C4-2B (cell line): ENCODE results near the gene AP3S2.

ENCODE experiments used
- ZFX ChIP-seq: fragments of 450-650 bp; IDR thresholded peaks from 2 replicates; pipeline ENCODE4 v1.6.1; 2017
- TF ChIP-seq, protein P1 (sequence below): fragments of 450-650 bp; conservative IDR thresholded peaks from 2 replicates; pipeline ENCODE4 v1.5.1; 2017; ENCODE audit warnings: mild to moderate bottlenecking

DNA sequence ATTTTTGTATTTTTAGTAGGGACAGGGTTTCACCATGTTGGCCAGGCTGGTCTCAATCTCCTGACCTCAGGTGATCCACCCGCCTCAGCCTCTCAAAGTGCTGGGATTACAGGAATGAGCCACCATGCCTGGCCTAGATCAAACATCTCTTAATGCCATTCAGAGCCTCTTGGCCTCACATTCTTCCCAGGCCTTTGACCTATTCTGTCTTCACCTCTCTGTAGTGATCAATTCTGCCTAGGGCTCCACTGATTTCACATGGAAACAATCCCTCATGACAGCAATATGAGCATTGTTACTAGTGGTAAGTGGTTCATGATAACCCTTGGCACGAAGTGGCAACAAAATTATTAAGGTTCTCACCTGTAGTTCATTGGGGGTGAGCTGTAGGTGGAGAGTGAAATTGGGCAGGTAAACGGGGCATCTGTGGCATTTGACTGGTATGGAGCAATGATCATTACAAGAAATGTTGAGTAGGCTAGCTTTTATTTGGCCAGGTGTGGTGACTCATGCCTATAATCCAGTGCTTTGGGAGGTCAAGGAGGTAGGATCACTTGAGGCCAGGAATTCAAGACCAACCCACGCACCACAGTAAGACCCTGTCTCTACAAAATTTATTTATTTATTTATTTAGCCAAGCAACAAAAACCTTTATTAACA is 23.8 kb upstream of the AP3S2 start:
- TF ChIP-seq, protein P1, sequence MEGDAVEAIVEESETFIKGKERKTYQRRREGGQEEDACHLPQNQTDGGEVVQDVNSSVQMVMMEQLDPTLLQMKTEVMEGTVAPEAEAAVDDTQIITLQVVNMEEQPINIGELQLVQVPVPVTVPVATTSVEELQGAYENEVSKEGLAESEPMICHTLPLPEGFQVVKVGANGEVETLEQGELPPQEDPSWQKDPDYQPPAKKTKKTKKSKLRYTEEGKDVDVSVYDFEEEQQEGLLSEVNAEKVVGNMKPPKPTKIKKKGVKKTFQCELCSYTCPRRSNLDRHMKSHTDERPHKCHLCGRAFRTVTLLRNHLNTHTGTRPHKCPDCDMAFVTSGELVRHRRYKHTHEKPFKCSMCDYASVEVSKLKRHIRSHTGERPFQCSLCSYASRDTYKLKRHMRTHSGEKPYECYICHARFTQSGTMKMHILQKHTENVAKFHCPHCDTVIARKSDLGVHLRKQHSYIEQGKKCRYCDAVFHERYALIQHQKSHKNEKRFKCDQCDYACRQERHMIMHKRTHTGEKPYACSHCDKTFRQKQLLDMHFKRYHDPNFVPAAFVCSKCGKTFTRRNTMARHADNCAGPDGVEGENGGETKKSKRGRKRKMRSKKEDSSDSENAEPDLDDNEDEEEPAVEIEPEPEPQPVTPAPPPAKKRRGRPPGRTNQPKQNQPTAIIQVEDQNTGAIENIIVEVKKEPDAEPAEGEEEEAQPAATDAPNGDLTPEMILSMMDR: no peak
- no peak for TF ChIP-seq ZFX
